Measurements from ENCODE around the gene DENND4A.
A peak's percentile ranks its signal among the peaks of the same experiment; 100 is the strongest.

DENND4A gene

DNA sequence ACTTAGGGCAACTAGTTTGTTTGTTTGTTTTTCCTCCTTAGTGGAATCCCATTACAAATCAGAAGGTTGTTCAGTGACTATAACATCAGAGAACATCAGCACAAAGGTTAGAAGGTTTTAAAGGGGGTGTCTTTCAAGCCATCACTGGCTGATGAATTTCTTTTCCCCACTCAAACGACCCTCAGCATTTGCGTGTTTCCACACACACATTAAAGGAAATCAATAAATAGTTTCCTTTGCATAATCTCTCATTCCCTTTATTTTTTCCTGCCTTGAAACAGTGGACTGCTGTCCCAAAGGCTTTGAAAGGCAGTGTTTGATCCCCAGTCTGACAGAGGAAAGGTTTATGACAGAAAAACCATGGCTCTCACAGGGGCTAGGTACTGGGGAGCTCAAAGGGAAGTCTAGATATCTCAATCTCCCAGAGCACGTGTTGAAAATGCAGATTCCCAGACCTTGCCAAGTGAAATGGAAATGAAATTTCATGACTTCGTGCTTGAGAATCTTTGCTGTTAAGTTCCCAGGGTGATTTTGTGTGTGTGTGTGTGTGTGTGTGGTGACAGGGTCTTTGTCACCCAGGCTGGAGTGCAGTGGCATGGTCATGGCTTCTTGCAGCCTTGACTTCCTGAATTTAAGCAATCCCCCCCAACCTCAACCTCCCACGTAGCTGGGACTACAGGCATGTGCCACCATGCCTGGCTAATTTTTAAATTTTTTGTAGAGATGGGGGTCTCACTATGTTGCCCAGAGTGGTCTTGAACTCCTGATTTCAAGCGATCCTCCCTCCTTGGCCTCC lies 178.9 kb downstream of the DENND4A start:
- TF ChIP-seq CTCF (IDR thresholded peaks at IDR 0.05; ENCODE audit: borderline replicate concordance, insufficient read depth, low read depth, low read length): no peak
- no peak overlapping the region for H3K4me3 ChIP-seq (ENCODE audit: low read depth, low read length)

- H3K4me3 ChIP-seq (ENCODE audit: low read depth, low read length): no peak overlapping the region
- TF ChIP-seq CTCF (IDR thresholded peaks at IDR 0.05; ENCODE audit: borderline replicate concordance, insufficient read depth, low read depth, low read length): no peak
These were observed 179.5 kb downstream of the DENND4A start for GRCh38 chr15:65612616-65612946.

- H3K4me3 ChIP-seq (ENCODE audit: low read depth, low read length): peak overlapping the region; percentile 99
- no peak for TF ChIP-seq CTCF (IDR thresholded peaks at IDR 0.05; ENCODE audit: borderline replicate concordance, insufficient read depth, low read depth, low read length)
These were observed 180.0 kb downstream of the DENND4A start for GRCh38 chr15:65611888-65612615.

- peak within 1 kb of the TSS; percentile 99 for H3K4me3 ChIP-seq (ENCODE audit: low read depth, low read length)
- TF ChIP-seq CTCF (IDR thresholded peaks at IDR 0.05; ENCODE audit: borderline replicate concordance, insufficient read depth, low read depth, low read length): peak; percentile 72
These were observed 181.0 kb downstream of the DENND4A start, which contains the start of gene INTS14 for GRCh38 chr15:65610871-65611718. Gene INTS14, minus strand, starts transcription at chr15:65611131. Its CDS starts 3,751 bp downstream, at chr15:65607380.
